HepG2 (cell line): ENCODE data around the gene WNT7A. TPM values are rescaled to one million over a fixed set of nuclear protein-coding genes. Genes with fewer than 3 reads are reported as not detected.

Experiments used
- ATAC-seq: fragments of 200-7000 bp; cut with Tn5 transposase; 3 replicates; pipeline ENCODE4 v1.9.1; 2020; ENCODE audit warnings: mild to moderate bottlenecking, moderate library complexity
- BruUV-seq: library from RNA; stranded (reverse); fragments of 400-500 nt; replicated peaks from 2 replicates; lab custom pipeline; 2021; lab: Mats Ljungman, UMichigan
- CTCF ChIA-PET: fragments of 300-600 bp; formaldehyde crosslinking; extraction: SDS; loops from one replicate; lab custom pipeline; 2021; ENCODE audit warnings: low total read pairs, inconsistent platforms, low intra/inter-chr PET ratio; lab: Yijun Ruan, JAX
- POLR2A ChIA-PET: fragments of 350-600 bp; sonication (Branson Sonifier 250); formaldehyde crosslinking; loops from one replicate; lab custom pipeline; 2020; ENCODE audit warnings: antibody characterized with exemption, inconsistent platforms; lab: Yijun Ruan, JAX
- DNase-seq: peaks from one replicate; pipeline ENCODE4 v3.0.0-alpha.2; 2015; ENCODE audit warnings: low spot score
- FAIRE-seq: peaks from 3 replicates; lab custom pipeline; 2011; peaks lifted over from hg19 to GRCh38; lab: Jason Lieb, UNC
- H2AFZ ChIP-seq: one replicate; pipeline ENCODE4 v1.6.1; 2011; ENCODE audit warnings: low read length, inconsistent platforms
- H3K27ac ChIP-seq: fragments of 300-600 bp; 3 replicates; pipeline ENCODE4 v1.8.0; 2011; ENCODE audit warnings: mixed run types, mild to moderate bottlenecking, mixed read lengths, low read length, inconsistent platforms; ENCODE audit not compliant: insufficient read depth; ENCODE audit errors: extremely low read length
- H3K27me3 ChIP-seq, 2 experiments: fragments of 200-600 bp in 1 of 2; 2 replicates in 1 of 2; 3 replicates in 1 of 2; pipeline versions ENCODE4 v1.6.0 to v1.8.0; 2011; ENCODE audit warnings: low read length in 2 of 2, mild to moderate bottlenecking in 2 of 2, moderate library complexity in 2 of 2, inconsistent platforms in 1 of 2; ENCODE audit not compliant: insufficient read depth in 2 of 2, control insufficient read depth in 1 of 2
- H3K36me3 ChIP-seq, 2 experiments: fragments of 200-600 bp in 1 of 2; replicated peaks in 1 of 2; 2 replicates in 1 of 2; 3 replicates in 1 of 2; pipeline versions ENCODE4 v1.5.1 to v1.8.0; 2011; ENCODE audit warnings: low read length in 2 of 2, inconsistent platforms in 1 of 2; ENCODE audit not compliant: insufficient read depth in 2 of 2, control insufficient read depth in 1 of 2
- H3K4me1 ChIP-seq: 2 replicates; pipeline ENCODE4 v1.5.1; 2012; ENCODE audit warnings: low read length, inconsistent platforms; ENCODE audit not compliant: insufficient read depth
- H3K4me2 ChIP-seq: 2 replicates; pipeline ENCODE4 v1.6.0; 2011; ENCODE audit warnings: low read depth, low read length, inconsistent platforms
- H3K4me3 ChIP-seq, 3 experiments: fragments of 200-600 bp in 1 of 3; sonication (generic), shearing (Covaris generic) in 1 of 3; replicated peaks in 1 of 3; 2 replicates each; pipeline ENCODE4 v1.5.1; 2011 to 2016; ENCODE audit warnings: low read length in 3 of 3, inconsistent platforms in 2 of 3, low read depth in 2 of 3, mild to moderate bottlenecking in 2 of 3, control low read depth in 1 of 3, mixed read lengths in 1 of 3; ENCODE audit not compliant: insufficient read depth in 1 of 3
- H3K79me2 ChIP-seq: one replicate; pipeline ENCODE4 v1.6.1; 2011; ENCODE audit warnings: low read length, inconsistent platforms; ENCODE audit not compliant: insufficient read depth
- H3K9ac ChIP-seq: 2 replicates; pipeline ENCODE4 v1.6.0; 2011; ENCODE audit warnings: mild to moderate bottlenecking, low read depth, low read length, inconsistent platforms; ENCODE audit not compliant: insufficient read depth
- H3K9me3 ChIP-seq: 2 replicates; pipeline ENCODE4 v1.5.1; 2012; ENCODE audit warnings: mild to moderate bottlenecking, low read length
- H4K20me1 ChIP-seq: 2 replicates; pipeline ENCODE4 v1.6.0; 2011; ENCODE audit warnings: inconsistent platforms, mild to moderate bottlenecking, low read length, moderate library complexity; ENCODE audit not compliant: insufficient read depth
- DPF2 ChIP-seq: sonication (generic); formaldehyde crosslinking; IDR thresholded peaks from 2 replicates; pipeline ENCODE4 v1.4.0; 2020; ENCODE audit warnings: mild to moderate bottlenecking, low read depth, missing genetic modification reagents, borderline replicate concordance
- HDAC2 ChIP-seq: sonication (generic); formaldehyde crosslinking; IDR thresholded peaks from 2 replicates; pipeline ENCODE4 v1.4.0; 2020; ENCODE audit warnings: missing genetic modification reagents
- KDM3A ChIP-seq: IDR thresholded peaks from 2 replicates; pipeline ENCODE4 v1.6.1; 2018; ENCODE audit warnings: low read depth, missing compliant biosample characterization
- KDM4B ChIP-seq: sonication (generic); formaldehyde crosslinking; IDR thresholded peaks from 2 replicates; pipeline ENCODE4 v1.4.0; 2020; ENCODE audit warnings: missing genetic modification reagents
- MAZ ChIP-seq, 2 experiments: sonication (generic) in 1 of 2; formaldehyde crosslinking in 1 of 2; IDR thresholded peaks; 2 replicates each; pipeline versions ENCODE4 v1.5.0 to v1.6.1; 2012 to 2020; ENCODE audit warnings: low read depth in 2 of 2, mild to moderate bottlenecking in 2 of 2, borderline replicate concordance in 1 of 2, improper control_type of control experiment in 1 of 2, low read length in 1 of 2, missing genetic modification reagents in 1 of 2, moderate library complexity in 1 of 2
- NKX3-1 ChIP-seq: sonication (generic); formaldehyde crosslinking; IDR thresholded peaks from 2 replicates; pipeline ENCODE4 v1.5.0; 2020; ENCODE audit warnings: missing genetic modification reagents
- NR2F2 ChIP-seq: IDR thresholded peaks from 2 replicates; pipeline ENCODE4 v1.6.1; 2012; ENCODE audit warnings: low read depth, inconsistent platforms, borderline replicate concordance
- ZFX ChIP-seq: sonication (generic); formaldehyde crosslinking; IDR thresholded peaks from 2 replicates; pipeline ENCODE4 v1.4.0; 2020; ENCODE audit warnings: mild to moderate bottlenecking, low read depth, missing genetic modification reagents, moderate library complexity
- ZNF235 ChIP-seq: sonication (generic); formaldehyde crosslinking; IDR thresholded peaks from 2 replicates; pipeline ENCODE4 v1.8.1; 2023; ENCODE audit warnings: mild to moderate bottlenecking, missing genetic modification reagents, borderline replicate concordance
- ZNF678 ChIP-seq: sonication (generic); formaldehyde crosslinking; IDR thresholded peaks from 2 replicates; pipeline ENCODE4 v1.4.0; 2020; ENCODE audit warnings: mild to moderate bottlenecking, missing genetic modification reagents
- ZNF83 ChIP-seq: sonication (generic); formaldehyde crosslinking; IDR thresholded peaks from 2 replicates; pipeline ENCODE4 v1.4.0; 2020; ENCODE audit warnings: missing genetic modification reagents, mild to moderate bottlenecking, borderline replicate concordance
- WGBS: methylation state at CpG from one replicate; pipeline ENCODE4 v1.1.6; 2017; ENCODE audit warnings: low lambda C conversion rate; 5-methylcytosine and 5-hydroxymethylcytosine counted together
- in situ Hi-C: cut with HindIII; loops from 2 replicates; pipeline ENCODE4 v1.10.0; 2017; ENCODE audit warnings: low pct_unique_long_range_greater_than_20kb; ENCODE audit not compliant: extremely low pct_ligation_motif_present
- intact Hi-C: fragments of 100-400 bp; cut with micrococcal nuclease; formaldehyde crosslinking; loops from one replicate; pipeline ENCODE4 v1.10.0; 2022; ENCODE audit not compliant: unreplicated experiment
- polyA plus RNA-seq, 8 experiments: library from polyadenylated mRNA; depleted of rRNA in 3 of 8; stranded (reverse) in 7 of 8; unstranded in 1 of 8; fragments of >200 nt; fragmentation: Illumina TruSeq in 4 of 8; extraction: Trizol in 4 of 8; gene quantifications; 2 replicates each; pipeline versions ENCODE4 v1.2.1 to v1.2.3, GENCODE V29; 2011 to 2016; ENCODE audit warnings: low read depth in 4 of 8, missing spikeins in 1 of 8, mixed read lengths in 1 of 8; ENCODE audit not compliant: insufficient read depth in 1 of 8
- total RNA-seq, 5 experiments: library from RNA; depleted of rRNA; stranded (reverse); fragments of >200 nt; fragmentation: Illumina TruSeq; extraction: Trizol; gene quantifications; 2 replicates each; pipeline ENCODE4 v1.2.3, GENCODE V29; 2016; ENCODE audit warnings: low read depth in 1 of 5
- TF ChIP-seq, protein P1 (sequence below): sonication (generic); formaldehyde crosslinking; IDR thresholded peaks from 2 replicates; pipeline ENCODE4 v1.4.0; 2020; ENCODE audit warnings: mild to moderate bottlenecking, missing genetic modification reagents

WNT7A gene
- total and polyA plus RNA-seq, 2 of the 13 experiments (the other 11 are each of a cell fraction or from before 2014, with no cell fraction given) = not detected

DNA sequence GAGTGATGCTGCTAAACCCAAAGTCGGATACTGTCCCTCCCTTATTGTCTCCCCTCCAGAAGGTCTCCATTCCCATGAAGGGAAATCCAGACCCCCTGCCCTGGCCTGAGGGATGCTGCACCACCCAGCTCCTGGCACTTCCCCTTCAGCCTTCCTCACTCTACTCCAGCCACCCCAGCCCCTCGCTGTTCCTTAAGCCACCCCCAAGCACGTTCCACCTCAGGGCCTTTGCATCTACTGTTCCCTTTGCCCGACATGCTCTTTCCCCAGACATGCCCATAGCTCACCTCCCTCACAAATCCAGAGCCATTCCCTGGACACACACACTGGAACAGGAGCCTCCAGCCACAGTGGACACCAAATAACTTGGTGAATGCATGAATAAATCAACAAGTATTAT, 8.1 kb downstream of the WNT7A start:
- H2AFZ ChIP-seq = no peak overlapping the region
- 0% methylated on average over 4 of the region's 4 CpGs for WGBS
- H4K20me1 ChIP-seq = no peaks in the 10 kb centered on the region; the same call in 1 of the 2 replicates
- intact Hi-C loops (no loop called here), in situ Hi-C loops (no loop called here)
- CTCF ChIA-PET = no interaction called here
- POLR2A ChIA-PET = no interaction called here
- H3K4me3 ChIP-seq = no peak overlapping the region
- no peaks in the 10 kb centered on the region for H3K36me3 ChIP-seq
- FAIRE-seq (no peak), ATAC-seq (no peak), DNase-seq (no peak)
- H3K4me2 ChIP-seq = no peak overlapping the region
- no peak for TF ChIP-seq KDM4B (CRISPR knock-in tag)
- TF ChIP-seq HDAC2 (CRISPR knock-in tag) = no peak
- no peak for TF ChIP-seq ZFX (CRISPR knock-in tag)
- TF ChIP-seq ZNF83 (CRISPR knock-in tag) = no peak
- no peak for TF ChIP-seq DPF2 (CRISPR knock-in tag)
- no peak for TF ChIP-seq ZNF235 (CRISPR knock-in tag)
- no peak for TF ChIP-seq NR2F2
- TF ChIP-seq, protein P1, sequence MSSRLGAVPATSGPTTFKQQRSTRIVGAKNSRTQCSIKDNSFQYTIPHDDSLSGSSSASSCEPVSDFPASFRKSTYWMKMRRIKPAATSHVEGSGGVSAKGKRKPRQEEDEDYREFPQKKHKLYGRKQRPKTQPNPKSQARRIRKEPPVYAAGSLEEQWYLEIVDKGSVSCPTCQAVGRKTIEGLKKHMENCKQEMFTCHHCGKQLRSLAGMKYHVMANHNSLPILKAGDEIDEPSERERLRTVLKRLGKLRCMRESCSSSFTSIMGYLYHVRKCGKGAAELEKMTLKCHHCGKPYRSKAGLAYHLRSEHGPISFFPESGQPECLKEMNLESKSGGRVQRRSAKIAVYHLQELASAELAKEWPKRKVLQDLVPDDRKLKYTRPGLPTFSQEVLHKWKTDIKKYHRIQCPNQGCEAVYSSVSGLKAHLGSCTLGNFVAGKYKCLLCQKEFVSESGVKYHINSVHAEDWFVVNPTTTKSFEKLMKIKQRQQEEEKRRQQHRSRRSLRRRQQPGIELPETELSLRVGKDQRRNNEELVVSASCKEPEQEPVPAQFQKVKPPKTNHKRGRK (CRISPR knock-in tag) = no peak
- TF ChIP-seq KDM3A = no peak
- no peak for TF ChIP-seq ZNF678 (CRISPR knock-in tag)
- TF ChIP-seq MAZ (IDR thresholded peaks at IDR 0.05; ENCODE audit: borderline replicate concordance, low read depth, low read length) = no peak
- no peak for TF ChIP-seq MAZ (CRISPR knock-in tag; IDR thresholded peaks at IDR 0.05; ENCODE audit: low read depth)
- no peak for TF ChIP-seq NKX3-1
- H3K4me1 ChIP-seq = no peaks in the 10 kb centered on the region
- no peak overlapping the region for H3K27ac ChIP-seq
- no TSS peak for BruUV-seq
- no peak overlapping the region for H3K9ac ChIP-seq
- H3K9me3 ChIP-seq = no peaks in the 10 kb centered on the region
- H3K79me2 ChIP-seq = no peaks in the 10 kb centered on the region
- peaks cover 0 to 35% of the 10 kb centered on the region in 2 experiments; a peak in 4 of 5 replicates for H3K27me3 ChIP-seq
